Right ventricle myocardium superior (tissue), 1 donor: ENCODE results near the gene TMSB10. TPM values are rescaled to one million over a fixed set of nuclear protein-coding genes. Genes with fewer than 3 reads are reported as not detected.
"Not testable (repeated sequence)": the region's sequence is repeated elsewhere in the genome, so short reads cannot be mapped to it uniquely, and the experiment has no call there.

Experiments
- ATAC-seq: fragments of 200-7000 bp; cut with Tn5 transposase; one replicate; pipeline ENCODE4 v1.9.1; 2020; ENCODE audit warnings: mild to moderate bottlenecking; ENCODE audit not compliant: poor library complexity
- DNase-seq: peaks from one replicate; pipeline ENCODE4 v3.0.0-alpha.2; 2020
- intact Hi-C: fragments of 100-400 bp; cut with DNase I; formaldehyde crosslinking; loops from one replicate; pipeline ENCODE4 v1.11.2; 2022
- total RNA-seq: library from RNA; stranded (reverse); fragmentation: NEBNext Ultra II Directional; extraction: Animal tissue kit (Norgen Biotek cat#: 25700); gene quantifications from one replicate; pipeline ENCODE4 v1.2.1, GENCODE V29; 2021
- donor health status: DM: no; HTN: yes; CAD: no; lungs with severe emphysema.

The TMSB10 gene
- total RNA-seq, 1 donor from 2014 or later: 417 TPM

- ATAC-seq: no peak
- no peak for DNase-seq
- intact Hi-C loops: no loop called here
Measured at GRCh38 chr2:84896567-84896966, 8.9 kb upstream of the TMSB10 start.

- intact Hi-C loops: no loop called here
- ATAC-seq (no peak), DNase-seq (no peak)
Measured at GRCh38 chr2:84897773-84898172, 7.7 kb upstream of the TMSB10 start.

GRCh38 chr2:84899304-84900204, 5.9 kb upstream of the TMSB10 start:
- ATAC-seq (no peak), DNase-seq (no peak)
- intact Hi-C loops: no loop called here

- intact Hi-C loops: no loop called here
- ATAC-seq (no peak), DNase-seq (no peak)
Measured at GRCh38 chr2:84900971-84901370, 4.5 kb upstream of the TMSB10 start.

- intact Hi-C loops: no loop called here
Measured at GRCh38 chr2:84901593-84902120, 3.8 kb upstream of the TMSB10 start.

GRCh38 chr2:84902526-84902925, 2.9 kb upstream of the TMSB10 start:
- ATAC-seq (no peak), DNase-seq (no peak)
- intact Hi-C loops: no loop called here

More at GRCh38 chr2:84901593-84902120, 3.8 kb upstream of the TMSB10 start:
- ATAC-seq: no peak
- no peak for DNase-seq

GRCh38 chr2:84904151-84904550, 1.3 kb upstream of the TMSB10 start:
- ATAC-seq (no peak), DNase-seq (no peak)
- intact Hi-C loops: no loop called here

- intact Hi-C loops: no loop called here
- ATAC-seq: peak; percentile 67
- peak; percentile 90 for DNase-seq
Measured at GRCh38 chr2:84904717-84905174, 710 bp upstream of the TMSB10 start.

- intact Hi-C loops: no loop called here
- ATAC-seq: peak; percentile 13
- DNase-seq: peak; percentile 69
Measured at GRCh38 chr2:84906108-84906899, 848 bp downstream of the TMSB10 start.

GRCh38 chr2:84906900-84907714, 1.7 kb downstream of the TMSB10 start:
- ATAC-seq: peak; percentile 47
- intact Hi-C loops: no loop called here

GRCh38 chr2:84908948-84909713, 3.7 kb downstream of the TMSB10 start:
- ATAC-seq (no peak), DNase-seq (no peak)
- intact Hi-C loops: no loop called here

More at GRCh38 chr2:84906900-84907714, 1.7 kb downstream of the TMSB10 start:
- DNase-seq: peak; percentile 82

GRCh38 chr2:84911135-84911678, 5.8 kb downstream of the TMSB10 start:
- DNase-seq: no peak
- no peak for ATAC-seq
- intact Hi-C loops: no loop called here

- ATAC-seq (no peak), DNase-seq (no peak)
- intact Hi-C loops: no loop called here
Measured at GRCh38 chr2:84912984-84913383, 7.5 kb downstream of the TMSB10 start.

GRCh38 chr2:84914334-84914733, 8.9 kb downstream of the TMSB10 start:
- DNase-seq: no peak
- no peak for ATAC-seq
- intact Hi-C loops: no loop called here

- intact Hi-C loops, ATAC-seq, DNase-seq: not testable (repeated sequence)
Measured at GRCh38 chr2:84915675-84916074, 10.2 kb downstream of the TMSB10 start.

GRCh38 chr2:84917821-84918220, 12.4 kb downstream of the TMSB10 start:
- DNase-seq, intact Hi-C loops, ATAC-seq: not testable (repeated sequence)

GRCh38 chr2:84918430-84918829, 13.0 kb downstream of the TMSB10 start:
- ATAC-seq: no peak
- no peak for DNase-seq
- intact Hi-C loops: no loop called here
